Activated T-helper 1 cell treated with anti-CD3 and anti-CD28 coated beads, Interleukin-12 subunit alpha, Interleukin-12 subunit beta, Interleukin-2, Interleukin-4 antibody, amounts not matched to agents 30 ng/mL and 10 ng/mL and 1 ng/mL, durations not matched to agents 14 hours and 24 hours and 36 hours (primary cell): ENCODE data around the gene ZHX3. TPM values are rescaled to one million over a fixed set of nuclear protein-coding genes. Genes with fewer than 3 reads are reported as not detected.

Experiments used
- DNase-seq: peaks from one replicate; pipeline ENCODE4 v3.0.0; 2021; ENCODE audit warnings: low spot score
- H3K27ac Mint-ChIP-seq: one replicate; pipeline ENCODE4 v1.8.0; 2021; ENCODE audit warnings: mild to moderate bottlenecking, mixed read lengths
- H3K27me3 Mint-ChIP-seq: one replicate; pipeline ENCODE4 v1.8.0; 2022; ENCODE audit warnings: mild to moderate bottlenecking, moderate library complexity, mixed read lengths; ENCODE audit not compliant: insufficient read depth
- H3K36me3 Mint-ChIP-seq: one replicate; pipeline ENCODE4 v1.8.0; 2021; ENCODE audit warnings: low read depth, mixed read lengths
- H3K4me1 Mint-ChIP-seq: one replicate; pipeline ENCODE4 v1.8.0; 2021; ENCODE audit warnings: low read depth, mixed read lengths
- H3K4me3 Mint-ChIP-seq: one replicate; pipeline ENCODE4 v1.8.0; 2021; ENCODE audit warnings: mild to moderate bottlenecking, moderate library complexity, mixed read lengths
- H3K9me3 Mint-ChIP-seq: one replicate; pipeline ENCODE4 v1.8.0; 2021; ENCODE audit warnings: mixed read lengths
- intact Hi-C: fragments of 100-400 bp; cut with micrococcal nuclease; formaldehyde crosslinking; loops from one replicate; pipeline ENCODE4 v1.15.1; 2024
- total RNA-seq: library from RNA; stranded (reverse); gene quantifications from 2 replicates; pipeline ENCODE4 v1.2.3, GENCODE V29; 2022

Gene ZHX3
- total RNA-seq, 1 donor from 2014 or later: 9.5 TPM

GRCh38 chr20:41155261-41155660 is 162.3 kb downstream of the ZHX3 start:
- Mint-ChIP-seq H3K27me3 (no peaks in the 10 kb centered on the region), H3K9me3 (no peaks in the 10 kb centered on the region), H3K4me1 (peaks cover 97% of the 10 kb centered on the region), H3K27ac (peak overlapping the region; percentile 98), H3K36me3 (peaks cover 31% of the 10 kb centered on the region), H3K4me3 (peak overlapping the region; percentile 17)
- intact Hi-C loops: loop anchor here (5.0 kb wide), 1 partner anchor 287 kb away; no protein-coding TSS in a partner anchor
- DNase-seq: no peak

DNA sequence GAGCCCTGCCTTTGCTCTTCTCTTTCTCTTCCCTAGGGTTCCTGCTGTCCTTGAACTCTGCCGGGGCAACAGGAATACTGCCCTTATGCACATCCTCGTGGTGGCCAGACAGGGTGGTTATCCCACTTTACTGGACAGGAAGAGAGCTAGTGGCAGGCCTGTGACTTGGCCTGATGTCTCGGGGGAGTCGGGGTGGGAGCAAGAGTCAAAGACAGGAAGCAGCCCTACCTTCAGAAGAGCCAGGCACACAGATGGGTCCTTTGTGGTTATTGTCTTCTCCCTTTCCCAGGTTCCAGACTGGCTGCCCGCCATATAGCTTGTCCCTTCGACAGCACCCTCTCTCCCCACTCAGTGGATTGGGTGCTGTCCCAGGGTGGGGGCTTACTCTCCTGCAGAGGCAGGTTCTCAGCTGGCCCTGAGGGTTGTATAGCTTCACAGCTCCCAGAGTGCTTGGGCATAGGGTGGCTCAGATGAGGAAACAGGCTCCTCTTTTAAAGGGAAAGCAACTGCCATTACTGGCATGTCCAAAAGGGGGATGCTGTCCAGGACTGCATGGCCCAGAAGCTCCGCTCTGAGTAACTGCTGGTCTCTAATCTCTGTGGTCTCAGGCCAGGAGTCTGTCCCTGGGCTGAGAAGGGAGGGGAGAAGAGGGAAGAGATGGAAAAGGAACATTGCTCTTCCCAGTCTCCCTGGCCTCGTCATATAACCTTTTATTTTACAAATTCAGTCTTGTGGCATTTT is 162.9 kb downstream of the ZHX3 start:
- Mint-ChIP-seq H3K4me3 (peak overlapping the region; percentile 17), H3K4me1 (peaks cover 97% of the 10 kb centered on the region), H3K9me3 (no peaks in the 10 kb centered on the region), H3K27me3 (no peaks in the 10 kb centered on the region), H3K27ac (peak overlapping the region; percentile 98), H3K36me3 (peaks cover 26% of the 10 kb centered on the region)
- no peak for DNase-seq
- intact Hi-C loops: loop anchor here (5.0 kb wide), 1 partner anchor 288 kb away; no protein-coding TSS in a partner anchor

DNA sequence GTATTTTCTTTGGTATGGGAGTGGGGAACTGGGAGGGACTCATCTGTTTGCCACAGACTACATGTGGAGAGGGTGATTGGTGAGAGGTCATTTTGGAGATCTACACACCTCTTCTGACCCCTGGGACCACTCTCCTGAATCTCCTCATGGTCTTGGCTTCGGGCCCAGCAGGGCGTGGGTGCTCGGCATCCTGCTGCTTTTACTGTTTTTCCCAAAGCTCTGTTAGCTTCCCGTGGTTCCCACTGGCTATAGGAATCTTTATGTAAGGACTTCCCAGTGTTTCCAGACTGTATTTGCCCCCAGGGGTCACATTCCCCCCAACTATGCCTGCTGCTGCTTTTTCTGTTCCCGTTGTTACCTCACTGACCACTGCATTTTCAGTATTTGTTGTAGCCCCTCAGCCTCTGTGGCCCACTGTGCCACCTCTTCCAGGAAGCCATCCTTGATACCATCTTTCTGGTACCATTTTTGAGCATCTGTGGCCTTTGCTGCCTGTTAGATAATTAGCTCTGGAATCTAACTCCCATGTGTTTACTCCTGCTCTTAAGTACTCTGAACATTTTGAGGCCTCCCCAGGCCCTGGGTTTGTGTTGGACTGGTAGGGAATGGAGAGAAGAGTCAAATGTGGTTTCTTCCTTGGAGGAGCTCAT is 165.3 kb downstream of the ZHX3 start:
- peaks cover 94% of the 10 kb centered on the region for H3K4me1 Mint-ChIP-seq
- H3K9me3 Mint-ChIP-seq: no peaks in the 10 kb centered on the region
- H3K36me3 Mint-ChIP-seq: peaks cover 30% of the 10 kb centered on the region
- peak overlapping the region; percentile 80 for H3K27ac Mint-ChIP-seq
- no peak for DNase-seq
- H3K4me3 Mint-ChIP-seq: peak overlapping the region; percentile 58
- intact Hi-C loops: no loop called here
- no peaks in the 10 kb centered on the region for H3K27me3 Mint-ChIP-seq

DNA sequence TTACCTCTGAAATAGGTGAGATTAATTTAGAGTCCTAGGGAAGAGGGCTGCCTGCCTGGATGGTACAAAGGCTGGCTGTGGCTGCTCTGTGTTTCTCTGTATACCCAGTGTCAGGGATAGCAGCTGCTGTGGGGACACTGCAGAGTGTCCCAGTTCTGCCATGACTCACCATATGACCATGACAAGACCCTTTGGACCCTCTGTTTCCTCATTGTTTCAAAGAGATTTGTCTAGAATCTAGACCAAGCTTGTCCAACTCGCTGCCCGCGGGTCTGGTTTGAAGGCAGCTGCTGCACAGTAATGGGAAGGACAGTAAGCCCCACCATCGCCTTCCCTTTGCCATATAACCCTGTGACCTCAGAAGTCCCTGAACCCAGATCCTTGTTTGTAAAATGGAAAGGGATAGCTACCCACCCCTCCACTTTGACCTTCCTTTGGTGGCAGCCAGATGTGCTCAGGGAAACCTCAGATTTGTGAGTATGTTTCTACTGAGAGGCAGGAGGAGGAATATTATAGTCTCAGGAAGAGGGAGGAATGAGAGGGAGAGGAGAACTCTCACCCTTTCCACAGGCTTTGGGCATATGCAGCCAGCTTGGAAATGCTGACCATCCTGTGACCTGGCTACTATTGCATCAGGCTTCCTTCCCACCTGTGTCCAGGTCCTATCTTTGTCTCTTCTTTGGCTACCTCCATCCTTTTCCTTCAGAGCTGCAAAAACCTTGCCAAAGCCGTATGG is 166.2 kb downstream of the ZHX3 start:
- H3K4me1 Mint-ChIP-seq: peaks cover 94% of the 10 kb centered on the region
- peak overlapping the region; percentile 91 for H3K27ac Mint-ChIP-seq
- H3K36me3 Mint-ChIP-seq: peaks cover 37% of the 10 kb centered on the region
- intact Hi-C loops: no loop called here
- H3K9me3 Mint-ChIP-seq: no peaks in the 10 kb centered on the region
- no peaks in the 10 kb centered on the region for H3K27me3 Mint-ChIP-seq
- no peak for DNase-seq
- H3K4me3 Mint-ChIP-seq: peak overlapping the region; percentile 50

DNA sequence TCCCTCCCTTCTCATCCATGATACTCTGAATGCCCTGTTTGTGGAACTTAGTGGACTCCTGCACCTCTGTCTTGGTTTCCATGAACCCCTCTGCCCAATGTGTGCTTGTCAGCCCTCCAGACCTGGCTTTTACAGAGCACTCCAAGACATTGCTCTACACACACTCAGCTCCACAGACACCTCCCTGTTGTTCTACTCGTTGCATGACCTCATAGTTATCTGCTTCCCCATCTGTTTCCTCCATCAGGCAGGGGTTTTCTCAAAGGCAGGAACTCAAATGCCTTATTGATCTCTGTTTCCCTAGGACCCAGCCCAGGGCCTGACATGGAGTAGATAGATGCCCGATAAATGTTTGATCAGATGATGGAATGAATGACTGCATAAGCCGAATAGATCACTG is 166.9 kb downstream of the ZHX3 start:
- H3K27me3 Mint-ChIP-seq: no peaks in the 10 kb centered on the region
- peak overlapping the region; percentile 50 for H3K4me3 Mint-ChIP-seq
- H3K9me3 Mint-ChIP-seq: no peaks in the 10 kb centered on the region
- peaks cover 94% of the 10 kb centered on the region for H3K4me1 Mint-ChIP-seq
- intact Hi-C loops: loop anchor here (1.0 kb wide), 1 partner anchor 8 kb away; no protein-coding TSS in a partner anchor
- DNase-seq: no peak
- H3K36me3 Mint-ChIP-seq: peaks cover 36% of the 10 kb centered on the region
- peak overlapping the region; percentile 91 for H3K27ac Mint-ChIP-seq

DNA sequence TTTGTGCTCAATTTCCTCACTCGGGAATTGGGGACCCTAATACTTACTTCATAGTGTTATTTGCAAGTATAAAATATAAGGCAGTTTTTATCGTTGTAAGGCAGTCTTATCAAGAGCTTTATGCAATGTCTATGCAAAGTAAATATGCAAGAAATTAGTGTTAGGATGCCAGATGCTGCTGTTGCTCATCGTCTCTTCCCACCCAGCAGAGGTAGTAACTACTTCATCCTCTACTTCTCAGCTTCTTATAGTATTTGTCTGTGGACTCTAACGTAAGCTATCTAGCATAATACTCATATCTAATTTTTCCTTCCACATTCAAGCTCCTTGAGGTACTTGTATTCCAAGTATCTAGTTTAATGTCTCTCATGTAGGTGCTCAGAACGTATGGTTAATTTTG is 168.6 kb downstream of the ZHX3 start:
- Mint-ChIP-seq H3K9me3 (no peaks in the 10 kb centered on the region), H3K4me1 (peaks cover 94% of the 10 kb centered on the region), H3K27ac (peak overlapping the region; percentile 70), H3K36me3 (peaks cover 44% of the 10 kb centered on the region), H3K4me3 (peak overlapping the region; percentile 21), H3K27me3 (no peaks in the 10 kb centered on the region)
- intact Hi-C loops: no loop called here
- DNase-seq: no peak

DNA sequence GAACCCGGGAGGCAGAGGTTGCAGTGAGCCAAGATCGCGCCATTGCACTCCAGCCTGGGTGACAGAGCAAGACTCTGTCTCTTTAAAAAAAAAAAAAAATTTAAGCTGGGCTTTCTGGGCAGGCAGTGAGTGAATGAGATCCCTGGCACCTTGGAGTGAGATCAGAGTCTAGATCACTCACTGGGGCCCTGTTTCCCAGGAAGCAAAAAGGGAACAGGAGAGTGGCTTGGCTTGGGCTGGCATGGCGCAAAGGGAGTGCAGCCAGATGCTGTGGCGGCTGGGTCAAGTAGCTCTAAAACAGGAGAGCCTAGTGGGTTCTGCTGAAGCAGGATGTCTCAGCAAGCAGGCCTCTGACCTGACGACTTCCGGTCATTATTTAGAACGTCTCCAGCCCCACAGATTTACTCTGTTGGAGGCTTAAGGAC is 169.8 kb downstream of the ZHX3 start:
- intact Hi-C loops: no loop called here
- peak overlapping the region; percentile 38 for H3K4me3 Mint-ChIP-seq

GRCh38 chr20:41145821-41146620 is 171.5 kb downstream of the ZHX3 start:
- DNase-seq: no peak
- intact Hi-C loops: no loop called here
- H3K9me3 Mint-ChIP-seq: no peaks in the 10 kb centered on the region
- no peaks in the 10 kb centered on the region for H3K27me3 Mint-ChIP-seq
- peaks cover 36% of the 10 kb centered on the region for H3K36me3 Mint-ChIP-seq
- H3K4me1 Mint-ChIP-seq: peaks cover 97% of the 10 kb centered on the region
- peak overlapping the region; percentile 46 for H3K4me3 Mint-ChIP-seq
- peak overlapping the region; percentile 71 for H3K27ac Mint-ChIP-seq

More for the DNA sequence above, 169.8 kb downstream of the ZHX3 start:
- Mint-ChIP-seq H3K36me3 (peaks cover 42% of the 10 kb centered on the region), H3K27me3 (no peaks in the 10 kb centered on the region), H3K27ac (peak overlapping the region; percentile 73), H3K4me1 (peaks cover 97% of the 10 kb centered on the region), H3K9me3 (no peaks in the 10 kb centered on the region)
- no peak for DNase-seq

DNA sequence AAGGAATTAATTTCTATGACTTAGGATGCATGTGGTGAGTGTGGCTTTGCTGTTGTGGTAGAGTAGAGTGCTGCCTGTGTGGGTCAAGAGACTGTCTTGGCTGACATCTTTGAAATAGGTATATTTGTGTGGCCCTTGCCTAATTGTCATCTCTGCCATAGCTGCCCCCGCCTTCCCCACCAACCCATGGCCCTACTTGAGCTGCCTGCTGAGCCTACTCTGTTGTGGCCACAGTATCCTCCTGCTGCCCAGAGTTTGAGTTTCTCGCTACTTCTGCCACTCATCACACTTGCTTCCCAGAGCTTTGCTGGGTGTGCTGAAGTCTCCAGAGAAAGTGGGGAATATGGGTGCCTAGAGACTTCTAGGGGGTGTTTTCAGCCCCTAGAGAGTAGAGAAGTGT is 172.2 kb downstream of the ZHX3 start:
- H3K4me1 Mint-ChIP-seq: peaks cover 97% of the 10 kb centered on the region
- intact Hi-C loops: no loop called here
- H3K9me3 Mint-ChIP-seq: no peaks in the 10 kb centered on the region
- H3K27me3 Mint-ChIP-seq: no peaks in the 10 kb centered on the region
- H3K4me3 Mint-ChIP-seq: peak overlapping the region; percentile 46
- peaks cover 37% of the 10 kb centered on the region for H3K36me3 Mint-ChIP-seq
- H3K27ac Mint-ChIP-seq: peak overlapping the region; percentile 14
- DNase-seq: no peak

- DNase-seq: no peak
- Mint-ChIP-seq H3K4me3 (peak overlapping the region; percentile 95), H3K27ac (peak overlapping the region; percentile 90), H3K4me1 (peaks cover 95% of the 10 kb centered on the region), H3K9me3 (no peaks in the 10 kb centered on the region), H3K27me3 (no peaks in the 10 kb centered on the region), H3K36me3 (peaks cover 43% of the 10 kb centered on the region)
- intact Hi-C loops: no loop called here
These were observed 174.2 kb downstream of the ZHX3 start for GRCh38 chr20:41143354-41143753.

GRCh38 chr20:41142919-41143318 is 174.6 kb downstream of the ZHX3 start:
- H3K9me3 Mint-ChIP-seq: no peaks in the 10 kb centered on the region
- H3K4me3 Mint-ChIP-seq: peak overlapping the region; percentile 95
- H3K27me3 Mint-ChIP-seq: no peaks in the 10 kb centered on the region
- peaks cover 43% of the 10 kb centered on the region for H3K36me3 Mint-ChIP-seq
- H3K4me1 Mint-ChIP-seq: peaks cover 91% of the 10 kb centered on the region
- peak overlapping the region; percentile 90 for H3K27ac Mint-ChIP-seq
- DNase-seq: peak; percentile 43
- intact Hi-C loops: loop anchor here (1.0 kb wide), 1 partner anchor 7 kb away; no protein-coding TSS in a partner anchor

DNA sequence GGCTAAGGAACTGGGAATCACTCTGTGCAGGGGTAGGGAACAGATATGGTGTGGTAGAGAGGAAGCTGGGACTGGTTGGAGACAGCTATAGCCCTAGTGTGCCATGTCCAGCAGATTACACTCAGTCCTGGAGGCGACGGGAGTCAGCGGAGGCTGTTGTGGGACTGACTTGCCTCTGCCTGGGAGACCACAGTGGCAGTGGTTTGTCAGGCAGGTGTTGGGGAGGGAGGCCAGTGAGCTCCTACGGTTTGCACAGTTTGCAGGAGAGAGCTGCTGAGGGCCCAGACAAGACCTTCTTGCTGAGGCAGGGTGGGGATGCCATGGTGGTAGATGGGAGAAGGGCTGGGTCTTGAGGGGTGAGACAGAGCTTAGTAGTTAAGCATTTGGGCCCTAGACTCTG is 175.3 kb downstream of the ZHX3 start:
- peak overlapping the region; percentile 90 for H3K27ac Mint-ChIP-seq
- peaks cover 87% of the 10 kb centered on the region for H3K4me1 Mint-ChIP-seq
- H3K9me3 Mint-ChIP-seq: no peaks in the 10 kb centered on the region
- H3K36me3 Mint-ChIP-seq: peaks cover 43% of the 10 kb centered on the region
- H3K4me3 Mint-ChIP-seq: peak overlapping the region; percentile 95
- no peak for DNase-seq
- intact Hi-C loops: loop anchor here (1.0 kb wide), 1 partner anchor 8 kb away; no protein-coding TSS in a partner anchor
- H3K27me3 Mint-ChIP-seq: no peaks in the 10 kb centered on the region
